GM12874 (cell line): ENCODE results near the gene GNA12.

ENCODE experiments used
- CTCF ChIP-seq: IDR thresholded peaks from 2 replicates; pipeline ENCODE4 v1.5.1; 2011; ENCODE audit warnings: low read depth, mild to moderate bottlenecking, control low read depth, low read length, moderate library complexity; ENCODE audit not compliant: insufficient read depth

Gene GNA12

GRCh38 chr7:2798669-2799068 lies 45.4 kb downstream of the GNA12 start:
- no peak for TF ChIP-seq CTCF

- no peak for TF ChIP-seq CTCF
Observed at GRCh38 chr7:2796358-2797352, 47.5 kb downstream of the GNA12 start.

- no peak for TF ChIP-seq CTCF
Observed at GRCh38 chr7:2795906-2796305, 48.2 kb downstream of the GNA12 start.

GRCh38 chr7:2794836-2795636 lies 49.1 kb downstream of the GNA12 start:
- no peak for TF ChIP-seq CTCF

- no peak for TF ChIP-seq CTCF
Observed at GRCh38 chr7:2792856-2793487, 51.1 kb downstream of the GNA12 start.

GRCh38 chr7:2792235-2792634 lies 51.9 kb downstream of the GNA12 start:
- no peak for TF ChIP-seq CTCF

GRCh38 chr7:2791390-2791789 lies 52.7 kb downstream of the GNA12 start:
- TF ChIP-seq CTCF = no peak
